Hepatocyte (in vitro differentiated cells): ENCODE measurements around the gene MLC1. TPM values are rescaled to one million over a fixed set of nuclear protein-coding genes. Genes with fewer than 3 reads are reported as not detected.

Experiments
- DNase-seq: peaks from one replicate; pipeline ENCODE4 v3.0.0-alpha.2; 2016; ENCODE audit warnings: low spot score
- H2AFZ ChIP-seq: fragments of 200-600 bp; sonication (generic); 2 replicates; pipeline ENCODE4 v1.6.0; 2016; ENCODE audit warnings: antibody characterized with exemption, mild to moderate bottlenecking
- H3K27ac ChIP-seq: fragments of 200-600 bp; sonication (generic); 2 replicates; pipeline ENCODE4 v1.5.1; 2016; ENCODE audit warnings: mild to moderate bottlenecking
- H3K27me3 ChIP-seq: fragments of 200-600 bp; sonication (generic); 2 replicates; pipeline ENCODE4 v1.6.1; 2016
- H3K36me3 ChIP-seq: fragments of 200-600 bp; sonication (generic); replicated peaks from 2 replicates; pipeline ENCODE4 v1.5.1; 2016; ENCODE audit warnings: low read depth; ENCODE audit not compliant: insufficient read depth
- H3K4me1 ChIP-seq: fragments of 200-600 bp; sonication (generic); 2 replicates; pipeline ENCODE4 v1.5.1; 2016; ENCODE audit warnings: mild to moderate bottlenecking, moderate library complexity; ENCODE audit not compliant: insufficient read depth
- H3K4me2 ChIP-seq: fragments of 200-600 bp; sonication (generic); 2 replicates; pipeline ENCODE4 v1.6.0; 2016
- H3K4me3 ChIP-seq: fragments of 200-600 bp; sonication (generic); 2 replicates; pipeline ENCODE4 v1.5.1; 2016; ENCODE audit warnings: mild to moderate bottlenecking
- H3K79me2 ChIP-seq: fragments of 200-600 bp; sonication (generic); 2 replicates; pipeline ENCODE4 v1.6.0; 2017; ENCODE audit warnings: mild to moderate bottlenecking
- H3K9me2 ChIP-seq: fragments of 200-600 bp; sonication (generic); replicated peaks from 2 replicates; pipeline ENCODE4 v1.6.0; 2017; ENCODE audit warnings: mild to moderate bottlenecking; ENCODE audit not compliant: insufficient read depth
- H3K9me3 ChIP-seq: fragments of 200-600 bp; sonication (generic); 2 replicates; pipeline ENCODE4 v1.5.1; 2016; ENCODE audit warnings: low read depth, mild to moderate bottlenecking
- H4K20me1 ChIP-seq: fragments of 200-600 bp; sonication (generic); 2 replicates; pipeline ENCODE4 v1.6.0; 2016; ENCODE audit warnings: mild to moderate bottlenecking; ENCODE audit not compliant: insufficient read depth, poor library complexity, severe bottlenecking
- EZH2 ChIP-seq: fragments of 200-600 bp; sonication (generic); IDR thresholded peaks from 2 replicates; pipeline ENCODE4 v1.6.1; 2016; ENCODE audit warnings: antibody characterized with exemption, mild to moderate bottlenecking, borderline replicate concordance
- EZH2phosphoT487 ChIP-seq: fragments of 200-600 bp; sonication (generic); IDR thresholded peaks from one replicate; pipeline ENCODE4 v1.6.1; 2018; ENCODE audit warnings: antibody characterized with exemption, mild to moderate bottlenecking, low read depth, moderate library complexity; ENCODE audit not compliant: unreplicated experiment, severe bottlenecking
- WGBS: methylation state at CpG from one replicate; pipeline ENCODE4 v1.1.6; 2016; ENCODE audit warnings: low lambda C conversion rate; ENCODE audit errors: missing lambda C conversion rate; 5-methylcytosine and 5-hydroxymethylcytosine counted together
- polyA plus RNA-seq: library from polyadenylated mRNA; unstranded; fragments of >200 nt; fragmentation: Nextera tagmentation; extraction: Ambion mirVana; gene quantifications from 2 replicates; pipeline ENCODE4 v1.2.1, GENCODE V29; 2016
- total RNA-seq: library from RNA; depleted of rRNA; stranded (reverse); fragments of >200 nt; gene quantifications from 2 replicates; pipeline ENCODE4 v1.2.3, GENCODE V29; 2014
- TF ChIP-seq, protein P1 (sequence below): fragments of 200-600 bp; sonication (generic); IDR thresholded peaks from 2 replicates; pipeline ENCODE4 v1.5.1; 2016; ENCODE audit warnings: antibody characterized with exemption, mild to moderate bottlenecking; ENCODE audit not compliant: poor library complexity

The MLC1 gene
- total and polyA plus RNA-seq, 2 experiments from 2014 or later: 3.3 to 8.2 TPM

DNA sequence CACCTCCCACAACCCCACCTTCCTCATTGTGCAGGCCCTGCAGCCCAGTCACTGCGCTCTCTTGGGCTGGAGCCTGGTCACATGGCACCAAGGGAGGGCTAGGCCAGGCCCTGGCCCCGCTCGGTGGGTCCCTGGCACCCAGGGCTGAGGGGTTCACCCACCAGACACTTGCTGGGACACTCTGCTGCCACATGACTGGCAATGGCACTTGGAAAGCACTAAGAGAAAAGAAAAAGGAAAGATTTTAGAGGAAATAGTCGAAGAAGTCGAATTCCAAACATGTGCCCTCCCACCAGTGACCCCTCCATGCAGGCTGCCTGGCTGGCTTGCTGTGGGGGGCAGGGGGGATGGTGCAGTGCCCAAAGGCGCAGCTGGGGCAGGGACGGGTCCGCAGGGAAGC, 14.9 kb downstream of the MLC1 start:
- 93% methylated on average over 8 of the region's 8 CpGs for WGBS
- TF ChIP-seq EZH2 (no peak), EZH2phosphoT487 (no peak)
- TF ChIP-seq, protein P1, sequence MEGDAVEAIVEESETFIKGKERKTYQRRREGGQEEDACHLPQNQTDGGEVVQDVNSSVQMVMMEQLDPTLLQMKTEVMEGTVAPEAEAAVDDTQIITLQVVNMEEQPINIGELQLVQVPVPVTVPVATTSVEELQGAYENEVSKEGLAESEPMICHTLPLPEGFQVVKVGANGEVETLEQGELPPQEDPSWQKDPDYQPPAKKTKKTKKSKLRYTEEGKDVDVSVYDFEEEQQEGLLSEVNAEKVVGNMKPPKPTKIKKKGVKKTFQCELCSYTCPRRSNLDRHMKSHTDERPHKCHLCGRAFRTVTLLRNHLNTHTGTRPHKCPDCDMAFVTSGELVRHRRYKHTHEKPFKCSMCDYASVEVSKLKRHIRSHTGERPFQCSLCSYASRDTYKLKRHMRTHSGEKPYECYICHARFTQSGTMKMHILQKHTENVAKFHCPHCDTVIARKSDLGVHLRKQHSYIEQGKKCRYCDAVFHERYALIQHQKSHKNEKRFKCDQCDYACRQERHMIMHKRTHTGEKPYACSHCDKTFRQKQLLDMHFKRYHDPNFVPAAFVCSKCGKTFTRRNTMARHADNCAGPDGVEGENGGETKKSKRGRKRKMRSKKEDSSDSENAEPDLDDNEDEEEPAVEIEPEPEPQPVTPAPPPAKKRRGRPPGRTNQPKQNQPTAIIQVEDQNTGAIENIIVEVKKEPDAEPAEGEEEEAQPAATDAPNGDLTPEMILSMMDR: no peak
- no peaks in the 10 kb centered on the region for H4K20me1 ChIP-seq
- H3K36me3 ChIP-seq: no peaks in the 10 kb centered on the region
- H3K27ac ChIP-seq: no peak overlapping the region
- H3K9me3 ChIP-seq: no peaks in the 10 kb centered on the region
- DNase-seq: no peak
- no peak overlapping the region for H2AFZ ChIP-seq
- no peaks in the 10 kb centered on the region for H3K4me1 ChIP-seq
- no peak overlapping the region for H3K4me2 ChIP-seq
- no peaks in the 10 kb centered on the region for H3K9me2 ChIP-seq
- no peaks in the 10 kb centered on the region for H3K27me3 ChIP-seq
- no peaks in the 10 kb centered on the region for H3K79me2 ChIP-seq
- H3K4me3 ChIP-seq: no peak overlapping the region

DNA sequence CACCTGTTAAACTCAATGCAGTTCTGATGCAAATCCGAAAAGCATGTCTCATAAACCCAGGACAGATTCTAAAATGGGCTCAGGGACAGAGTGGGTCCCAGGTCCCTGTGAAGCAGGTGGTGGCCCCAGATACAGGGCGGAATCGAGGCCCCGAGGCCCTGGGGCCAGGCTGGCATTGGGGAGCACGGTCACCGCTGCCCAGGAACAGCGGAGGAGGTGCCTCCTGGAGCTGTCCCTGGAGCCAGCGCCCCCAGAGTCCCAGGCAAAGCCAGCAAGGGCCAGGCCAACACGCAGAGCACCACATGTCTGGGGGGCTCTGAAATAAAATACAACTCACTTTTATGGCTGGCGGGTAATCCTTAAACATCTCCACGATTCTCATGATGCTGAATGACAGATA, 17.1 kb downstream of the MLC1 start:
- WGBS: 95% methylated on average over 11 of the region's 11 CpGs
- Histone ChIP-seq H3K27ac (no peak overlapping the region), H3K9me3 (no peaks in the 10 kb centered on the region), H3K4me2 (no peak overlapping the region), H3K36me3 (no peaks in the 10 kb centered on the region), H3K9me2 (no peaks in the 10 kb centered on the region), H3K27me3 (no peaks in the 10 kb centered on the region), H3K79me2 (no peaks in the 10 kb centered on the region), H2AFZ (no peak overlapping the region), H3K4me3 (no peak overlapping the region), H4K20me1 (no peaks in the 10 kb centered on the region), H3K4me1 (no peaks in the 10 kb centered on the region)
- TF ChIP-seq, protein P1: no peak
- TF ChIP-seq EZH2phosphoT487: no peak
- TF ChIP-seq EZH2: no peak
- DNase-seq: no peak

DNA sequence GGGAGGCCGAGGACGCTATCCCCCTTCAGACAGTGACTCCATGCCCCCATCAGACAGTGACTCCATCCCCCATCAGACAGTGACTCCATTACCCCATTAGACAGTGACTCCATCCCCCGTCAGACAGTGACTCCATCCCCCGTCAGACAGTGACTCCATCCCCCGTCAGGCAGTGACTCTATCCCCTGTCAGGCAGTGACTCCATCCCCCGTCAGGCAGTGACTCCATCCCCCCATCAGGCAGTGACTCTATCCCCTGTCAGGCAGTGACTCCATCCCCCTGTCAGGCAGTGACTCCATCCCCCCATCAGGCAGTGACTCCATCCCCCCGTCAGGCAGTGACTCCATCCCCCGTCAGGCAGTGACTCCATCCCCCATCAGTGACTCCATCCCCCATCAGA, 18.0 kb downstream of the MLC1 start:
- WGBS: 89% methylated on average over 7 of the region's 8 CpGs
- no peaks in the 10 kb centered on the region for H3K79me2 ChIP-seq
- H3K4me1 ChIP-seq: no peaks in the 10 kb centered on the region
- H2AFZ ChIP-seq: no peak overlapping the region
- no peaks in the 10 kb centered on the region for H3K9me3 ChIP-seq
- H3K27me3 ChIP-seq: no peaks in the 10 kb centered on the region
- H4K20me1 ChIP-seq: no peaks in the 10 kb centered on the region
- H3K27ac ChIP-seq: no peak overlapping the region
- H3K36me3 ChIP-seq: no peaks in the 10 kb centered on the region
- H3K4me3 ChIP-seq: no peak overlapping the region
- no peaks in the 10 kb centered on the region for H3K9me2 ChIP-seq
- no peak for DNase-seq
- TF ChIP-seq EZH2 (no peak), EZH2phosphoT487 (no peak)
- TF ChIP-seq, protein P1: no peak
- H3K4me2 ChIP-seq: no peak overlapping the region

DNA sequence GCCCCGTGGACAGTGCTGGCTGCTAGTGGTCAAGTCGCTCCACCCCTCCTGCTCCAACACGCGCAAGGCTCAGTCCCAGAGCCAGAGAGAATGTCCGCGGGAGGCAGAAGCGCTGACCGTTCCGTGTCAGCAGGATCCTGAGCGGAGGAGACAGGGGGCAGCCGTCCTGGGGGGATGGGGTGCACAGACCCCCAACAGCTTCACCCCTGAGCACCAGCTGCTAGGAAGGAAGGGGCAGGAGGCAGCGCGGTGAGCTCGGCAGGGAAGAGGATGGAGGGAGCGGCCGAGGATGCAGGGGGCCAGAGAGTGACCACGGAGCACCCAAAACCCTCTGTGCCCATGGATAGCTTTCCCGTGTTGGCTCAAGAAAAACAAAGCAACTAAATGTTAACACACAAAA, 20.8 kb downstream of the MLC1 start:
- Histone ChIP-seq H3K9me2 (no peaks in the 10 kb centered on the region), H3K4me1 (peaks cover 7% of the 10 kb centered on the region)
- 84% methylated on average over 18 of the region's 18 CpGs for WGBS

More for the DNA sequence above, 20.8 kb downstream of the MLC1 start:
- Histone ChIP-seq H3K4me2 (no peak overlapping the region), H3K9me3 (no peaks in the 10 kb centered on the region), H3K27me3 (peaks cover 8% of the 10 kb centered on the region), H4K20me1 (no peaks in the 10 kb centered on the region), H3K4me3 (no peak overlapping the region), H2AFZ (no peak overlapping the region), H3K79me2 (no peaks in the 10 kb centered on the region), H3K27ac (no peak overlapping the region), H3K36me3 (no peaks in the 10 kb centered on the region)
- no peak for DNase-seq
- no peak for TF ChIP-seq EZH2
